22Rv1 (cell line): Measurements from ENCODE around the gene PRSS36.
A peak's percentile ranks its signal among the peaks of the same experiment; 100 is the strongest.
"Not testable (repeated sequence)": the region's sequence is repeated elsewhere in the genome, so short reads cannot be mapped to it uniquely, and the experiment has no call there.

Source experiments
- H3K27ac ChIP-seq: fragments of 450-650 bp; 2 replicates; pipeline ENCODE4 v1.5.1; 2017
- ZFX ChIP-seq: fragments of 450-650 bp; IDR thresholded peaks from 2 replicates; pipeline ENCODE4 v1.6.1; 2017; ENCODE audit warnings: antibody characterized with exemption, borderline replicate concordance
- TF ChIP-seq, protein P1 (sequence below): fragments of 450-650 bp; IDR thresholded peaks from 2 replicates; pipeline ENCODE4 v1.5.1; 2017; ENCODE audit warnings: mild to moderate bottlenecking

The PRSS36 gene

DNA sequence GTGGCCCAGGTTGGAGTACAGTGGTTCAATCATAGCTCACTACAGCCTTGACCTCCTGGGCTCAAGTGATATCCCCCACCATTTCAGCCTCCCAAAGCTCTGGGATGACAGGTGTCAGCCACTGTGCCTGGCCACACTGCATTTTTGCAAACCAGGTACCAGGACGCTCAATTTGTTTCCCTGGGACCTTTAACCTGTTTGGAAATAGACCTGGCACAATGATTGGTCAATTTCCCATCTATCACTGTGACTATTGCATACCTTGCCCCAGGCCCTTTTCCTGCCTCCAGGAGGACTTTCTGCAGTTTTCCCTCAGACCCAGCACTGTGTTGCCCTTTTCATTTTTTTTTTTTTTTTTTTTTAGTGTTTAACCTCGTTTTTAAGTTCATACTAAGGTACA lies 19.0 kb upstream of the PRSS36 start:
- no peak for TF ChIP-seq ZFX
- TF ChIP-seq, protein P1, sequence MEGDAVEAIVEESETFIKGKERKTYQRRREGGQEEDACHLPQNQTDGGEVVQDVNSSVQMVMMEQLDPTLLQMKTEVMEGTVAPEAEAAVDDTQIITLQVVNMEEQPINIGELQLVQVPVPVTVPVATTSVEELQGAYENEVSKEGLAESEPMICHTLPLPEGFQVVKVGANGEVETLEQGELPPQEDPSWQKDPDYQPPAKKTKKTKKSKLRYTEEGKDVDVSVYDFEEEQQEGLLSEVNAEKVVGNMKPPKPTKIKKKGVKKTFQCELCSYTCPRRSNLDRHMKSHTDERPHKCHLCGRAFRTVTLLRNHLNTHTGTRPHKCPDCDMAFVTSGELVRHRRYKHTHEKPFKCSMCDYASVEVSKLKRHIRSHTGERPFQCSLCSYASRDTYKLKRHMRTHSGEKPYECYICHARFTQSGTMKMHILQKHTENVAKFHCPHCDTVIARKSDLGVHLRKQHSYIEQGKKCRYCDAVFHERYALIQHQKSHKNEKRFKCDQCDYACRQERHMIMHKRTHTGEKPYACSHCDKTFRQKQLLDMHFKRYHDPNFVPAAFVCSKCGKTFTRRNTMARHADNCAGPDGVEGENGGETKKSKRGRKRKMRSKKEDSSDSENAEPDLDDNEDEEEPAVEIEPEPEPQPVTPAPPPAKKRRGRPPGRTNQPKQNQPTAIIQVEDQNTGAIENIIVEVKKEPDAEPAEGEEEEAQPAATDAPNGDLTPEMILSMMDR: no peak
- no peak overlapping the region for H3K27ac ChIP-seq

DNA sequence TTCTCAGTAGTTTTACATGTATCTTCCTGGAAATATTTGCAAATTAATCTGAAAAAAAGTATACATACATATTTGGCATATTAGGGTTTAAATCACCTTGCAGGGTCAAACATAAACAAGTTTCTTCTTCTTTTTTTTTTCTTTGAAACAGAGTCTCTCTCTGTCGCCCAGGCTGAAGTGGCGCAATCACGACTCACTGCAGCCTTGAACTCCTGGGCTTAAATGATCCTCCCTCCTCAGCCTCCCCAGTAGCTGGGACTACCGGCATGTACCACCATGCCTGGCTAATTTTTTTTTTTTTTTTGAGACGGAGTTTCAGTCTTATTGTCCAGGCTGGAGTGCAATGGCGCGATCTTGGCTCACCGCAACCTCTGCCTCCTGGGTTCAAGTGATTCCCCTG lies 17.4 kb upstream of the PRSS36 start:
- H3K27ac ChIP-seq: no peak overlapping the region
- TF ChIP-seq ZFX: no peak
- TF ChIP-seq, protein P1: no peak

DNA sequence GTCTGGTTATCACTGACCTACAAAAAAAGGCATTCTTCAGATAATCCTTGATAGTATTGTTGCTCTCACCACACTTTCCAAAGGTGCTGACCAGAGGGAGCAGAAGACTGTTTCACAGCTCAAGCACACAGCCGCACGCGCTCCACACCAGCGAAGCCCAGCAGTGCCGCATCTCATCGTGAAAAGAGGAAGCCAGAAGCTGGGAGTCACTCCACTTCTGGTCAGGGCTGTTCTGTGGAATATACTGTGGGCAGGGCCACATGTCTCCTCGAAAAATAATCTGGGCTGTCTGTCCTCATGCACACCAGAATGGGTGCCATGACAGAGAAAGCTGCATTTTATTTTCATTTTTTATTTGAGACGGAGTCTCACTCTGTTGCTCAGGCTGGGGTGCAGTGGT lies 7.3 kb upstream of the PRSS36 start:
- TF ChIP-seq, protein P1: no peak
- TF ChIP-seq ZFX: no peak
- no peak overlapping the region for H3K27ac ChIP-seq

DNA sequence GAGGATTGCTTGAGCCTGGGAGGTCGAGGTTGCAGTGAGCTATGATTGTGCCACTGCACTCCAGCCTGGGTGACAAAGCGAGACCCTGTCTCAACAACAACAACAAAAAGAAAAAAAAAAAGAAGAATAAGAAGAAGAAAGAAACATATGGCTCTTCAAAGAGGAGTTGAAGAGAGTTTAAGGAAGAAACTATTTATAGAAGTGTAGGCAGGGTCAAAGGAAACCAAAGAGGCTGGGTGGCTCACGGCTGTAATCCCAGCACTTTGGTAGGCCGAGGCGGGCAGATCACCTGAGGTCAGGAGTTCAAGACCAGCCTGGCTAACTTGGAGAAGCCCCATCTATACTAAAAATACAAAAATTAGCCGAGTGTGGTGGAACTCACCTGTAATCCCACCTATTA lies 1.1 kb upstream of the PRSS36 start:
- H3K27ac ChIP-seq: not testable (repeated sequence)

DNA sequence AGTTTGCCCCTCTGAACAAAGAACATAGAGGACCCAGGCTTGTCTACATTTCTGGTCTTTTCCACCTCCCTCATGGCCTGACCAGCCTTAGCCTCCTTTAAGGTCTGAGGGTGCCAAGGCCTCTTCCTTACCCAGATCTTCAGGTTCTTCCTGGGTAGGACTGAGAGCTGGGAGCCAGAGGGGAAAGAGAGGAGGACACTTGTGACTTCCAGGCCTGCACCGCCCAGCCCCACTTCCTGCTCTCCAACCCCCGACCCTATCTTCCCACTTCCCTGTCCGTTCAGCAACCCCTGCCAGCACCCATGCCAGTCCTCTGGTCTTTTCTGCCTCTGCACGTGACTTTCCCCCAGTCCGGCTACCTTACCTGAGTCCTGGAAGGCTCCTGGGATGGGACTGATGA lies 534 bp downstream of the PRSS36 start:
- no peak overlapping the region for H3K27ac ChIP-seq
- no peak for TF ChIP-seq ZFX
- TF ChIP-seq, protein P1: no peak

DNA sequence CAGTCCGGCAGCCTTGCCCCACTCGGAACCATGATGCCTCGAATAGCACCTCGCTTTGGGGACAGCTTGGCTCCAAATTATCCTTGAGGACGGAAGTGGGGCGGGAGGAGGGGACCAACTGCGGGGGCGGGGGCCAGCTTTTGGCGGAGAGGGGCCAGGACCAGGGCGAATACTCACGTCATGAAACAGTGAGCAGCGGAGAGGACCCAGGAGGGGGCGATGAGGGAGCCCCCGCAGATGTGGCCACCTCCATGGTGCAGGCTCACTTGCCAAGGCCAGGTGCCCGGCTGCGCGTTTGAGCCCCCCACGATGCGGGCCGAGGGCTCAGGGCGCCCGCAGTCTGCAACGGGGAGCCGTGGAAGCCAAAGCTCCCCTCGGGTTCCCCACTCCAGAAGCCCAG lies 970 bp downstream of the PRSS36 start:
- TF ChIP-seq ZFX: no peak
- TF ChIP-seq, protein P1: no peak
- H3K27ac ChIP-seq: no peak overlapping the region

DNA sequence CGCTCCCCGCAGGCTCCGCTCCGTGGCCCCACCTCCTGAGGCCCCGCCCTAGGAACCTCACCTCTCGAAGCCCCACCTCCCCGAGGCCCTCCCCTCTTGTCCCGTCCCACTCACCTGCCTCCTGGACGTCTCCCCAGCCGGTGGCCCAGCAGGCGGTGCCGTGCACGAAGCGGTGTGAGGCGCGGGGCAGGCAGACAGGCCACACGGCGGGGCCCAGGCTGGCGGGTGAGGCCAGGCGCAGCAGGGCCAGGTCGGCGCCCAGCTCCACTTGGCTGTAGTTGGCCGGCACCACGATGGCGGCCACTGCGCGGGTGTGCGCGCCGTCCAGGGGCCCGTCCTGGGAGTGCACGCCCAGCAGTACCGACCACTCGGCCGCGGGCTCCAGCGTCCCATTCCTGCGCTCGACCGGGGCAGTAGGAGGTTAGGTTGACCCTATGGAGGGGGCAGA lies 1.6 kb downstream of the PRSS36 start:
- TF ChIP-seq, protein P1: peak; percentile 28; the same call in 1 of the 2 replicates
- no peak for TF ChIP-seq ZFX
- no peak overlapping the region for H3K27ac ChIP-seq

DNA sequence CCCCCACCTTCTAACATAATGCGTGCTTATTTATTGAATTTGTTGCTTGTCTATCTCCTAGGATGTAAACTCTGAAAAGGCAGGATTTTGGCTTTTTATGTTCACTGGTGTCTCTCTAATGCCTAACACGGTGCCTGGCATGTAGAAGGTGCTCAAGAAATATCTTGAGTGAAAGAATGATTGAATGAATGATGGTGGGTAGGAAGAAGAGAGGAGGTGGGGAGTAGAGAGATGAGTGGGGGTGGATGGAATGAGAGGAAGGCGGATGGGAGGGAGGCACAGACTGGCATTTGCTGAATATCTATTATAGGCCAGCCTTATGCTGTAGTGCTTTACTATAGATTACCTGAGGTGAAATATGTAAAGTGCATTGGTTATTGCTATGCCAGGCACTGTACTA lies 2.3 kb downstream of the PRSS36 start:
- H3K27ac ChIP-seq: no peak overlapping the region
- TF ChIP-seq ZFX: no peak
- TF ChIP-seq, protein P1: no peak
